IPS-15b (cell line): ENCODE results near the gene EZH2.

Experiments
- H3K27me3 ChIP-seq: one replicate; pipeline ENCODE4 v1.6.1; 2013; ENCODE audit warnings: low read length; ENCODE audit not compliant: control insufficient read depth, insufficient read depth
- H3K36me3 ChIP-seq: one replicate; pipeline ENCODE4 v1.6.1; 2013; ENCODE audit warnings: low read length; ENCODE audit not compliant: control insufficient read depth, insufficient read depth
- H3K4me1 ChIP-seq: one replicate; pipeline ENCODE4 v1.6.1; 2013; ENCODE audit warnings: mild to moderate bottlenecking, low read length; ENCODE audit not compliant: control insufficient read depth, insufficient read depth
- H3K4me3 ChIP-seq: one replicate; pipeline ENCODE4 v1.5.1; 2013; ENCODE audit warnings: low read depth, low read length
- H3K9ac ChIP-seq: one replicate; pipeline ENCODE4 v1.6.1; 2013; ENCODE audit warnings: low read depth, mild to moderate bottlenecking, low read length
- H3K9me3 ChIP-seq: one replicate; pipeline ENCODE4 v1.6.1; 2013; ENCODE audit warnings: mild to moderate bottlenecking, low read length; ENCODE audit not compliant: control insufficient read depth, insufficient read depth

The EZH2 gene

DNA sequence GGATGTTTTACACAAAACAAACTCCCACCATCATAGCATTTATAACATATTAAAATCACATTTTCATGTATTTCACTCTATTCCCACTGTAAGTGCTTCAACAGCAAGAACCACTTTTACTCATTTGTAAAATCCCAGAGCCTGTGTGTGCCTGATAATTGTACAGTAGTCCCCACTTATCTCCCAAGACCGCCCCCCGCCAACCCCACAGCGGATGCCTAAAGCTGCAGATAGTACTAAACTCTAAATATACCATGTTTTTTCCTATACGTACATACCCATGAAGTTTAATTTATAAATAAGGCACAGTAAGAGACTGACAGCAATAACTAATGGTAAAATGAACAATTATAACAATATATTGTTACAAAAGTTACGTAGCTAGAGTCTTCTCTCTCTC lies 33.5 kb downstream of the EZH2 start:
- Histone ChIP-seq H3K4me3 (no peak overlapping the region), H3K27me3 (no peaks in the 10 kb centered on the region), H3K36me3 (no peaks in the 10 kb centered on the region), H3K9me3 (no peaks in the 10 kb centered on the region), H3K9ac (no peak overlapping the region), H3K4me1 (peaks cover 23% of the 10 kb centered on the region)

- Histone ChIP-seq H3K36me3 (no peaks in the 10 kb centered on the region), H3K9ac (no peak overlapping the region)
Observed at GRCh38 chr7:148849393-148850098, 34.5 kb downstream of the EZH2 start.

DNA sequence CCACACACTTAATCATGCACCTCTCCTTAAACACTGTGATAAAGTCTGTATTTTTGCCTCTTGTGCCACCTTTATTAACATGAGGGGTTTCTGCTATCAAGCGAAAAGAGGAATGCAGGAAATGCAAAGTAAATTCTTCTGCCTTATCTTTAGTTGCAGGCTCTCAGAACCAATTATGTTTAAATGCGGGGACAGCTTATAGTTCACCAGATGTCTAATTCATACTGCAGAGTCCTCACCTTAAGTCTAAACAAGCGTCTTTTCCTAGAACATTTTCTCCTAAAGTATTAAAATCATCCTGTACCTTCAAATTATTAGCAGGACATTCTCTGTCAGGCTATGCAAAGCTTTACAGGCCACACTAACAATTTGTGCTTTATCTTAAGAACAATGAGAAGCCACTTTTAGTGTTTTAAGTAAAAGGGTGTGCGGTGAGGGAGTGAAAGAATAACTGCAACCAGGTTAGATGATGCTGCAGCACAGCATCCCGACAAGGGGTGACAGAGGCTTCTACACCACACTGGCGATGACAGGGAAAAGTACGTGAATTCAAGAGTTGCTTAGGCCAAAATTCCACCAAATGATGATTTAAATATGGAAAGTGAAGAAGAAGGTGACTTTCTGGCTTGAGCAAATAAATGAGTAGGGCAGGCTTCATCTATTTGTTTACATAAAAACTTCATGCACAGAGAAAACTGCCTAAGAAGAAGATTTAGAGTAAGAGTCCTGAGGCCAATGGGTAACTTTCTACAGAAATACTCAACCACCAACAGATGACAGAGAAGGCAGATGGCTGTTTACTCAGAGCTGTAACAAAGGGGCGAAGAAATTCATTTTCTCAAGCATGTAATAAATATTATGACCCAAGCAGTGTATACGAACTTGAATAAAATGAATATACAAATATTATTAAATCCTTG lies 36.0 kb downstream of the EZH2 start:
- no peaks in the 10 kb centered on the region for H3K36me3 ChIP-seq
- H3K4me3 ChIP-seq = no peak overlapping the region
- H3K4me1 ChIP-seq = peaks cover 23% of the 10 kb centered on the region
- no peaks in the 10 kb centered on the region for H3K27me3 ChIP-seq
- H3K9me3 ChIP-seq = no peaks in the 10 kb centered on the region
- H3K9ac ChIP-seq = no peak overlapping the region

More at GRCh38 chr7:148849393-148850098, 34.5 kb downstream of the EZH2 start:
- Histone ChIP-seq H3K4me3 (no peak overlapping the region), H3K9me3 (no peaks in the 10 kb centered on the region), H3K27me3 (no peaks in the 10 kb centered on the region), H3K4me1 (peaks cover 23% of the 10 kb centered on the region)

DNA sequence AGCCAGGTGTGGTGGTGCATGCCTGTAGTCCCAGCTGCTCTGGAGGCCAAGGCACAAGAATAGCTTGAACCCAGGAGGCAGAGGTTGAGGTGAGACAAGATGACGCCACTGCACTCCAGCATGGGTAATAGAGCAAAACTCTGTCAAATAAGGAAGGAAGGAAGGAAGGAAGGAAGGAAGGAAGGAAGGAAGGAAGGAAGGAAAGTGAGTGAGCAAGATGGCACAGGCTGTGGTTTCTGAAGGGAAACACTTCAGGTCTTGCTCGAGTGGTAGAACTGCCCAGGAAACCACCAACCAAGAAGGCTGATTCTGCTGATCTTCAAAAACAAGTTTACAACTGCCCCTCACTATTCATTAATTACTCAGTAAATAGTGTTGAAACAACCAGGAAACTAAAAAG lies 45.2 kb downstream of the EZH2 start:
- no peaks in the 10 kb centered on the region for H3K4me1 ChIP-seq
- no peak overlapping the region for H3K9ac ChIP-seq
- H3K9me3 ChIP-seq = no peaks in the 10 kb centered on the region
- H3K27me3 ChIP-seq = no peaks in the 10 kb centered on the region
- H3K4me3 ChIP-seq = no peak overlapping the region
- no peaks in the 10 kb centered on the region for H3K36me3 ChIP-seq

GRCh38 chr7:148835854-148836253 lies 48.2 kb downstream of the EZH2 start:
- Histone ChIP-seq H3K27me3 (no peaks in the 10 kb centered on the region), H3K36me3 (no peaks in the 10 kb centered on the region), H3K4me3 (no peak overlapping the region), H3K9ac (no peak overlapping the region), H3K4me1 (no peaks in the 10 kb centered on the region), H3K9me3 (no peaks in the 10 kb centered on the region)

GRCh38 chr7:148834605-148835004 lies 49.5 kb downstream of the EZH2 start:
- Histone ChIP-seq H3K9me3 (no peaks in the 10 kb centered on the region), H3K36me3 (no peaks in the 10 kb centered on the region), H3K4me3 (no peak overlapping the region), H3K4me1 (no peaks in the 10 kb centered on the region), H3K27me3 (no peaks in the 10 kb centered on the region), H3K9ac (no peak overlapping the region)

DNA sequence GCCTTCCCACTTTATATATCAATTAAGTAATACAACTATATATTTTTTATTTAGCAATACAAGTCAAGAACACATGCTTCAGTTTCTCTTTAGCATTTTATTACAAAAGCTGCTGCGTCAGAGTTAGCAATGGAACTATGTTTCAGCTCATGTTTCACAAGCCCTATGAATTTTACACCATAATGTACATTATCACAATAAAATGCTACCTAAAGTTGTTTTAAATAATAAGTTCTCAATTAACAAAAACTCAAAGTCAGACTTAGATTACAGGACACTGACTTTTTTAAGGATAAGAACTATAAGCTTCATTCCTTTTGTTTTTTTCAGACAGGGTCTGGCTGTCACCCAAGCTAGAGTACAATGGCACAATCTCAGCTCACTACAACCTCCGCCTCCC lies 52.3 kb downstream of the EZH2 start:
- Histone ChIP-seq H3K36me3 (no peaks in the 10 kb centered on the region), H3K9me3 (no peaks in the 10 kb centered on the region), H3K9ac (no peak overlapping the region), H3K4me1 (no peaks in the 10 kb centered on the region), H3K4me3 (no peak overlapping the region), H3K27me3 (no peaks in the 10 kb centered on the region)

DNA sequence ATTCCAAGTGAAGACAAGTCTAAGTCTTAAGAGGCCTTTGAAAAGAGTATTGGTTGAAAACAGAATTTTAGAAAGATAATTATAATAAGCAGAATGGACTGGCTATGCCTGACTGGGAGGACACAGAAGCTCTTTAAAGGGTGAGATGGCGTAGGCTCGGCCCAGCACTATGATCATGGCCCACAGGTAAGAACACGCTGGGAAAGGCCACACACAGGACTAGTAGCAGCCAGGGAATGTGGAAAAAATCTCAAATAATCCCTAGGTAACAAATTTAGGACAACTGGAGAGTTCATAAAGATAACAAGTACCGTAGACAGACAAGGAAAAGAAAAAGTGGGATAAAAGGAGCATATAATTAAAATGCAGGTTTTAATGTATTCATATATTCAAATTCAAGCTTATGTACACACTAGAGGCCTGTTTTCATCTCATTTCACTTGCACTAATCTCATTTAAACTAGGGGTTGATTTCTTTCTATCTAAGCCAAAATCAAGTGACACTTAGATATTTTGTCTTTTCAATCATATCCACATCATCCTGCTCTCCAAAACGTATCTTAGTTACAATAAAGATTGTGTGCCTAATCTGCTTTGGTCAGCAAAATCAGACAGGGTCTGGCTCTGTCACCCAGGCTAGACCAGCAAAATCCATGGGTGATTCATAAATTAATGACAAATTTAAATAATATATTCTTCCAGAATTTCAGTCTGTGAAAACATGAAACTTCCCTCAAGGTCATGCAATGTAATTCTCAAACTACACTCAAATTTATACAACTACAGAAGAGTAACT lies 53.0 kb downstream of the EZH2 start:
- Histone ChIP-seq H3K9ac (no peak overlapping the region), H3K36me3 (no peaks in the 10 kb centered on the region), H3K4me1 (no peaks in the 10 kb centered on the region), H3K9me3 (no peaks in the 10 kb centered on the region), H3K4me3 (no peak overlapping the region), H3K27me3 (no peaks in the 10 kb centered on the region)

- H3K4me3 ChIP-seq = no peak overlapping the region
- no peaks in the 10 kb centered on the region for H3K27me3 ChIP-seq
- H3K9ac ChIP-seq = no peak overlapping the region
- no peaks in the 10 kb centered on the region for H3K36me3 ChIP-seq
- no peaks in the 10 kb centered on the region for H3K4me1 ChIP-seq
- H3K9me3 ChIP-seq = no peaks in the 10 kb centered on the region
Observed at GRCh38 chr7:148828965-148829364, 55.1 kb downstream of the EZH2 start.

DNA sequence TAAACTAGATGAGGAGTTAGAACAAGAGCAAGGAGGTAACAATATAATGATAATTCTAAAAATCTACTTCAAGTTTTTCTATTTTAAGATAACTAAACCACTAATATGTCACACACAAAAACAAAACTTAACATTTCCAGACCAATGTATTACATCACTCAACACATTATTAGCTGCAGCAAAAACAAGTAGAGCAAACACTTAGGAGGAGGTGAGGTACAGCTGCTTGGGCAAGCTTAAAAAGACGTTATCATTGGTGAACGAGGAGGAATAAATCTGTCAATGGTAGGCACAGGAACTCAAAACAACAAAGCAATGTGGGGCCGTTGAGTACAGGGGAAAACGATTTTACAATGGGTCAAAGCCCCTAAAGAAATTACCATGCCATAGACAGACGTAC lies 58.8 kb downstream of the EZH2 start:
- Histone ChIP-seq H3K4me3 (no peak overlapping the region), H3K4me1 (no peaks in the 10 kb centered on the region), H3K27me3 (no peaks in the 10 kb centered on the region), H3K9ac (no peak overlapping the region), H3K36me3 (no peaks in the 10 kb centered on the region), H3K9me3 (no peaks in the 10 kb centered on the region)

GRCh38 chr7:148824864-148825263 lies 59.2 kb downstream of the EZH2 start:
- no peaks in the 10 kb centered on the region for H3K36me3 ChIP-seq
- no peak overlapping the region for H3K4me3 ChIP-seq
- H3K9ac ChIP-seq = no peak overlapping the region
- no peaks in the 10 kb centered on the region for H3K27me3 ChIP-seq
- H3K9me3 ChIP-seq = no peaks in the 10 kb centered on the region
- H3K4me1 ChIP-seq = no peaks in the 10 kb centered on the region
